Measurements from ENCODE around the gene KRTAP6-1.

The KRTAP6-1 gene

DNA sequence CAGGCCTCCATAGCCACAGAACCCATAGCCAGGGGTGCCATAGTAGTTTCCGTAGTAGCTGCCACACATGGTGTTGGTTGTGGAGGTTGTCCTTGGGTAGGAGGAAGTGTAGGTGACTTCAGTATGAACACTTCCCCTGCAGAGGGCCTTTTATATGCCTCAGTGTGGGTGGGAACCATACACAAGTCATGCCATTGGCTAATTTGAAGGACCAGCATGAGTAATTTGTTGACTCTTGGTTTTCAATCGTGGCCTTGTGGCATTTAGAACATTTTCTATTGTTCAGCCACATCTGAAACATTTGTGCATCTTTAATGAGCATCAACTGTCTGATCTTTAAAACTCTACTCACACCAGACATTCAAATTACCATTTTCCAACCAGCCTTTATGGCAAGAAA is at the start of gene KRTAP6-1:
TSS of gene KRTAP6-1 (minus strand) at position 95 of the 400 bp plus-strand sequence. CDS start at position 69, 26 bp downstream.
- DNase-seq (ENCODE audit: low read depth), result no peak

DNA sequence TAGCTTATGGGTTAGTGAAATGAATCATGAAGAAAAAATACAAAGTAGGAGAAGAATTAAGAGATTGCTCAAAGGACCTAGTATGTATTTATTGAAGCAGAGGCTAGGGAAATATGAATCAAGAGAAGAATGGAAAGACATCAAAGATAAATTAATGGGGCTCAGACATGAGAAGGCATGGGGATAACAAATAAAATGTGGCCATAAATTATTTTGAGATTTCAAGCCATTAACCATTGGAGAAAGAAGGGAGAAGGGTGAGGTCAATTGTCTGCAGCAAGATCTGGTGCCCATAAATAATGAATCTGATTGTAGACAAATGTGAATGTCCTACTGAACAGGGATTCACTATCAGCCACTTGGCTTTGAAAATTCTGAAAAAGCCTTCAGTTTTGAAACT is 39.2 kb upstream of the KRTAP6-1 start:
- DNase-seq (ENCODE audit: low read depth), result no peak

DNA sequence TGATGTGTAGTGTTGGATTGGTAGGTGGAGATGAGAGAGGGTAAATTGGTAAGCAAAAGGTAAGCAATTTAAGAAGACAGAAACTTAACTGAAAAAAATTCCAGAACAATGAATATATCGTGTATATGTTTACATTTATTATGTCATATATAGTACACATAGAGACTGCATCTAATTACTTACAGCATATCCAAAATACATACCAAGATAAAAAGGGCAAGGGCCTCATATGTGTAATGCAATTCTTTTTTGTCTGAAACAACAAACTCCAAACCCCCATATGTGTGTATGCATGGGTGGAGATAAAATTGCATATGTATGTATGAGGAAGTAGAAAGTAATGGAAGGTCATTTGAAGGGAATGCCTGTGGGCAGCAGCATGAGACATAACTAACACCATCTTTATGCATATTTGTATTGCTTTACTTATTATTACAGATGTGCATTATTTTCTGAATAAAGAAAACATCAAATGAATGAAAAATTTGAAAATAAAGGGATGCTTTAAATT is 33.2 kb upstream of the KRTAP6-1 start:
- DNase-seq (ENCODE audit: low read depth), result no peak

DNA sequence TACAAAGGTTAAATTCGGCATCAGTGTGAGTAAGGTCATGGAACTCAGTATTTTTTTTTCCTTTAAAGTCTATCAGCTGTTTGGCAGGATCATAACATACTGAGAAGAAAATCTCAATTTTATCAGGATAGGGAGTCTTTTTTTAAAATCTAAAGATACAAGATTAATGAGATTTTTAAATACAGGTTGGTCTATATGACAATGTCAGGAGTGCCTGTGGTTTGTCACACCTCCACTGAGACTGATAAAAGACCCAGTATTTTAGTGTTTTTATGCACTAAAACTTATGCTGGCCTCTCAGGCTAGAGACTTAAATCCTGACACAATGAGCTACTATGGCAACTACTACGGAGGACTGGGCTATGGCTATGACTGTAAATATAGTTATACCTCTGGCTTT is 28.8 kb upstream of the KRTAP6-1 start, which contains the start of gene KRTAP20-3:
TSS of gene KRTAP20-3 (plus strand) at position 301 of the 400 bp plus-strand sequence.
- DNase-seq (ENCODE audit: low read depth), result no peak

DNA sequence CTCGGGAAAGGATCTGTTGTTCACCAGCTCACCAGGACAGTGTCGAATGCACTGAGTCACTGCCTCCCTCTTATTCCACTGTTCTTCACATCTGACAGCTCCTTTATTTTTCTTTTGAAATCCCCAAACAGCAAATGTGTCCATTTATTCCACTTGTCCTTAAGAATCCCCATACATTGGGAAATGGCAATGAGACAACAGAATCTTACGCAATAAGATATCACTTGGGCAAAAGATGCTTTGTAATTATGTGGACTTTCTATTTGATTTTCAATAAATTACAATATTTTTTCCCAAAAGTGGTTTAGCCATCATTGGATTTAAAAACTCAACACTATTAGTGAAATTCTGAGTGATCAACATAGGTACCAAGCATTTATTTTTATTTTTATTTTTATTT is 25.0 kb upstream of the KRTAP6-1 start:
- no peak for DNase-seq (ENCODE audit: low read depth)

GRCh38 chr21:30634906-30635305 is 21.2 kb upstream of the KRTAP6-1 start, which contains the start of gene KRTAP20-2:
Gene KRTAP20-2, plus strand, starts transcription at chr21:30635206. Its CDS starts 58 bp downstream, at chr21:30635264.
- no peak for DNase-seq (ENCODE audit: low read depth)

DNA sequence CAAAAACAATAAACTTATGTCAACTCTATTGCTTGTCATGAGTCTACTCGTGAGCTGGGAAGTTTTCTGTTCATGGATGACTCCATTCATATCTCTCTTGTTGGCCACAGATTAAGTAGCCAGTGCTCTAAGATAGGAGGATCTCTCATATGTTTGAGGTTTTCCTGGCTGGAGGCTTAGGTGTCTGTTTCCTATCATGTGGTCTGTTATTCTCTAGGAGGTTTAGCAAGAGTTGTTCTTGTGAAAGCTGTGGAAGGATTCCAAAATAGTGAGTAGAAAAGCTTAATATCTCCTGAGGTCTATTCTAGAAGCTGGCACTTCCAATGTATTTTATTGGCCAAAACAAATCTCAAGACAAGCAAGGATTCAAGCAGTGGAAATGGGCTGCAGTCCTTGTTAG is 15.5 kb upstream of the KRTAP6-1 start:
- no peak for DNase-seq (ENCODE audit: low read depth)

DNA sequence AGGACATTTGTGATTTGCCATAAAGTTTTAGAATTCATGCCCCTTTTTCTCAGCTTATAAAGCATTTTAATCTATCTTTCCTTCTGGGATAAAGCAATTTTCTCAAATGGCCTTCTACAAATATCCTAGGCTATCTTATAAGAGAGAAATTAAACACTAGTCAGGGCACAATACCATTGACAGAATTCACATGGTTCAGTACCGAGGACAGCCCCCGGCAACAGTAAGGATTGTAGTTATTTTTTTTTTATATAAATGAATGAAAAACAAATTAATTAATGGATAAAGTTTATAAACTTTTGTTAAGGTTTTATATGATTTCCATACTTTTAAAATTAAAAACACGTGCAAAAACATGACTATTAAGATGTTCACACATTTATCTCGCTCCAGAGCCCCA is 14.4 kb upstream of the KRTAP6-1 start:
- DNase-seq (ENCODE audit: low read depth), result no peak

DNA sequence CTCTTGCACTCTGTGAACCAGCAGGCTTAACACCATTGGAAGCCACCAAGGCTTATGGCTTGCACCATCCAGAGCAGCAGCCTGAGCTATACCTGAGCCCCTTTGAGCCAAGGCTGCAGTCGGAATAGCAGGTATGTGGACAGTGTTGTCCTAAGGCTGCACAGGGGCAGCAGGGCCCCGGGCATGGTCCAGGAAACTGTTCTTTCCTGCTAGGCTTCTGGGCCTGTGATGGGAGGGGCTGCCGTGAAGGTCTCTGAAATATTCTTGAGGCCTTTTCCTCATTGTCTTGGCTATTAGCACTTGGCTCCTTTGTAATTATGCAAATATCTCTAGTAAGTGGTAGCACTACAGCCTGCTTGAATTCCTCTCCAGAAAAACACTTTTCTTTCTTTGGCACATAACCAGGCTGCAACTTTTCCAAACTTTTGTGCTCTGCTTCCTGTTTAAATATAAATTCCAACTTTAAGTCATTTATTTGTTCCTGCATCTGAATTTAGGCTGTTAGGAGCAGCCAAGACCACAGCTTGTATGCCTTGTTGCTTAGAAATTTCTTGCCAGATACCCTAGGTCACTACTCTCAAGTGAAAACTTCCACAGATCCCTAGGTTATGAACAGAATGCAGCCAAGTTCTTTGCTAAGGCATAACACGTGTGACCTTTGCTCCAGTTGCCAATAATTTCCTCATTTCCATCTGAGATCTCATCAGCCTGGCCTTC is 11.9 kb upstream of the KRTAP6-1 start:
- no peak for DNase-seq (ENCODE audit: low read depth)

- DNase-seq (ENCODE audit: low read depth), result no peak
Observed at GRCh38 chr21:30623362-30623761, 9.6 kb upstream of the KRTAP6-1 start.

GRCh38 chr21:30620522-30620921 is 6.8 kb upstream of the KRTAP6-1 start, which contains the start of gene KRTAP20-4:
Gene KRTAP20-4, plus strand, starts transcription at chr21:30620627.
- DNase-seq (ENCODE audit: low read depth), result no peak

DNA sequence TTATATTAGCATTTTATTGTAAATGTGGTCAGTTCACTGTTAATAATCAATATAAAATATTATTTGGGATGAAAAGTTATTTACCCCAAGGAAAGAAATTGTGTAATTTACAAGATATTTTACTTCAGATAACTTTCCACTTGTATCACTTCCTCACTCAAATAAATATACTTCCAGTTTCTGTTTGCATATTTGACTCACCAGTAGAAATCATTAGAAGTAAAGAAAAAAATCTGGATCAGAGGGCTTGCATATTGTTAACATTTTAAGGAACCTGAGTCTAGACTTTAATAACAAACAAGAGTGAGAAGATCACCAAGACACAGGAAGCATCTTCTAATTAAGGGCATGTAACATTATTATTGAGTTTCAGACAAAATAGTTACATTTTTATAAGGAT is 6.3 kb upstream of the KRTAP6-1 start:
- no peak for DNase-seq (ENCODE audit: low read depth)

DNA sequence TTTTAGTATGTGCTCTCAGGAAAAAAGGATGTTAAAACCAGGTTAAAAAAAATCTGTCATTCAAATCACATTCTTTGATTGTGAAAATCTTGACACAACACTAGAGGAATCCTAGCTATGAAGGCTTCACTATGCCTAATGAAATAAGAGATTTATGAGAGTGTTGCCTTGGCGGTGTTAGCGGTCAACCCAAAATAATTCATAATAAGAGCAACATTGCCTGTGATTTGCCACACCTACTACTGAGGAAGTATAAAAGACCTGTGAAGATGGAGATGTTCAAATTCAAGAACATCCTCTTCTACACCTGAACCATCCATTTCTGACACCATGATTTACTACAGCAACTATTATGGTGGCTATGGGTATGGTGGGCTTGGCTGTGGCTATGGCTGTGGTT is 2.4 kb upstream of the KRTAP6-1 start, which contains the start of gene KRTAP20-1:
TSS of gene KRTAP20-1 (plus strand) at position 301 of the 400 bp plus-strand sequence. CDS start at position 331, 30 bp downstream.
- DNase-seq (ENCODE audit: low read depth), result no peak

- no peak for DNase-seq (ENCODE audit: low read depth)
Observed at GRCh38 chr21:30615199-30615598, 1.5 kb upstream of the KRTAP6-1 start.

GRCh38 chr21:30612132-30612531 is 1.6 kb downstream of the KRTAP6-1 start:
- DNase-seq (ENCODE audit: low read depth), result no peak

GRCh38 chr21:30605968-30606367 is 7.8 kb downstream of the KRTAP6-1 start:
- no peak for DNase-seq (ENCODE audit: low read depth)

DNA sequence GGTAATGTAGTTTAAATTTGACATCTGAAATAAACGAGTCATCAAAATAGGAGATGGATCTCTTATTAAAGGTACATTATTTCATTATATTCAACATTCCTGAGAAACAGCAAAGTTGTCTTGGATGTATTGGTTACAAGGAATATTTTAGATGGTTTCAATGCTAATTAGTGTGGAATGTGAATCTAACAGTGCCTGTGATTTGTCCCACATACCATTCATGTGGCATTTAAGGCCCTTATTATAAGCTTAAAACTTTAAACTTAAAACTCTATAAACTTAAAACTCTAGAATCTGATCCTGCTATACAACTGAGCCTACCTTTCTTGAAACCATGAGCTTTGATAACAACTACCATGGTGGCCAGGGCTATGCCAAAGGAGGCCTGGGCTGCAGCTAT is 12.9 kb downstream of the KRTAP6-1 start, which contains the start of gene KRTAP22-1:
TSS of gene KRTAP22-1 (plus strand) at position 301 of the 400 bp plus-strand sequence.
- no peak for DNase-seq (ENCODE audit: low read depth)

DNA sequence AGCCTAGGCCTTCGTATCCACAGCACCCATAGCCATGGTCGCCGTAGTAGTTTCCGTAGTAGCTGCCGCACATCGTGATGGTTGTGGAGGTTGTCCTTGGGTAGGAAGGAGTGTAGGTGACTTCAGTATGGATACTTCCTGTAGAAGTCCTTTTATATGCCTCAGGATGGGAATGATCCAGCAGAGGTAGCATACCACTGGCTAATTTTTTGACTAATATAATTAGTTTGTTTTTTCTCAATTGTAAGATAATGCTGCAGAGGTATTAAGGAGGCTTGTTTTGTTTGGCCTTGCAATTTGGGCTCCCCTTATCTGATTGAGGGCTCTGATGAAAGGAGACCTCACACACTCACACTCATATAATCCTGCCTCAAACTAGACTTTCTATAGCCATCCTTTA is 14.9 kb downstream of the KRTAP6-1 start, which contains the start of gene KRTAP6-2:
TSS of gene KRTAP6-2 (minus strand) at position 101 of the 400 bp plus-strand sequence. CDS start at position 73, 28 bp downstream.
- no peak for DNase-seq (ENCODE audit: low read depth)

DNA sequence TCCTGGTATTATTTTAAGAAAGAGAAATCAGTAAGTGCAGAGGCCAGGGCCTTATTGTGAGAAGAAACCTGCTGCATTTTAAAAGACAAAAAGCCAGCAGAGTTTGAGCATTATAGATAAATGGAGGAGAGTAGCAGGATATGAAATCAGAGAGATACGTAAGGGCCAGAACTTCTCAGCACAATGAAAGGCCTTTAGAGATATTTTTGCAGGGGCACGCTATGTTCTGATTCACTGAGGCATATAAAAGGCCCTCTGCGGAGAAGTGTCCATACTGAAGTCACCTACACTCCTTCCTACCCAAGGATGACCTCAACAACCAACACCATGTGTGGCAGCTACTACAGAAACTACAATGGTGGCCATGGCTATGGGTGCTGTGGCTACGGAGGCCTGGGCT is 21.6 kb downstream of the KRTAP6-1 start, which contains the start of gene KRTAP6-3:
TSS of gene KRTAP6-3 (plus strand) at position 301 of the 400 bp plus-strand sequence. CDS start at position 307, 6 bp downstream.
- DNase-seq (ENCODE audit: low read depth), result no peak

DNA sequence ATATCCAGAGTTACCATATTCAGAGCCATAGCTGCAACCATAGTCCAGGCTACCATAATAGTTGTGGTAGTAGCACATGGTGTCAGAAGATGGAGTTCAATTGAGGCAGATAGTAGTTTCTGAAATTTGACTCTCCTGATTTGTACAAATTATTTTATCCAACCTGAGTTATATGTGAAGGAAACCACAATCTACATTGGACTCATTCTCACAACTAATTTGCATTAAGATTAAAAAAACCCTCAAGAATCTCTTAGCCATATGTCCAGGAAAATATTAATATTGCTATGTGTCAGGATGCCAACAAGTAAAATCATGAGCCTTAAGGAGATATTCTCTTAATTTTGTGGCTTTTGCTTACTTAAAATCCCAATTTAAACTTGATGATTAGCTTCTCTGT is 23.4 kb downstream of the KRTAP6-1 start, which contains the start of gene KRTAP22-2:
TSS of gene KRTAP22-2 (minus strand) at position 101 of the 400 bp plus-strand sequence.
- no peak for DNase-seq (ENCODE audit: low read depth)

DNA sequence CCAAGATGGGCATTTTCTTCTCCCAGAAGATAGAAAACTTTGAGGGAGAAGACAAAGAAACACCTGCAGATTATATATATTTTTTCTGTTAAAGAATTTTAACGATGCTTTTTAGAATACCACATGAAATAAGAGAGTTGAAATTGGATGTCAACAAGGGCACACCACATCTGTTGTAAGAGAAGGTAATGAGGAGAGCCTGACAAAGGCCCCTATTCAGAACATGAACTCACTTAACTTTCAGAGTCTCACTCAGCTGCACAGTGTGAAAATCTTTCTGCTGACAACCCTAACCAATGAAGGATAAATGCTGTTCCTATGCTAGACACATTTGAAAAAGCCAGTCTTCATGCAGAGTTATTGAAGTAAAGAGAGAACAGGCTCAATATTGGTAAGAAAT is 30.9 kb downstream of the KRTAP6-1 start:
- no peak for DNase-seq (ENCODE audit: low read depth)

GRCh38 chr21:30580132-30580531 is 33.6 kb downstream of the KRTAP6-1 start:
- DNase-seq (ENCODE audit: low read depth), result no peak

- no peak for DNase-seq (ENCODE audit: low read depth)
Observed at GRCh38 chr21:30579346-30579745, 34.4 kb downstream of the KRTAP6-1 start.

All from non-pigmented ciliary epithelial cell (primary cell).